Measurements from ENCODE around the gene TPSD1.
"Not testable (repeated sequence)": the region's sequence is repeated elsewhere in the genome, so short reads cannot be mapped to it uniquely, and the experiment has no call there.

TPSD1 gene

GRCh38 chr16:1291576-1291974 is 35.7 kb downstream of the TPSD1 start:
- TF ChIP-seq CTCF (IDR thresholded peaks at IDR 0.05) (no peak), ZFX (IDR thresholded peaks at IDR 0.05; ENCODE audit: borderline replicate concordance) (no peak)
- no peak overlapping the region for H3K27ac ChIP-seq

GRCh38 chr16:1292208-1292607 is 36.3 kb downstream of the TPSD1 start:
- H3K27ac ChIP-seq, result not testable (repeated sequence)

- not testable (repeated sequence) for H3K27ac ChIP-seq
Observed at GRCh38 chr16:1292808-1293207, 36.9 kb downstream of the TPSD1 start.

GRCh38 chr16:1293921-1294656 is 38.2 kb downstream of the TPSD1 start:
- TF ChIP-seq CTCF (IDR thresholded peaks at IDR 0.05) (no peak), ZFX (IDR thresholded peaks at IDR 0.05; ENCODE audit: borderline replicate concordance) (no peak)
- no peak overlapping the region for H3K27ac ChIP-seq

- no peak for TF ChIP-seq ZFX (IDR thresholded peaks at IDR 0.05; ENCODE audit: borderline replicate concordance)
- TF ChIP-seq CTCF (IDR thresholded peaks at IDR 0.05), result no peak
- H3K27ac ChIP-seq, result no peak overlapping the region
Observed at GRCh38 chr16:1295465-1295864, 39.6 kb downstream of the TPSD1 start.

- peak overlapping the region; percentile 64 for H3K27ac ChIP-seq
Observed at GRCh38 chr16:1296688-1297017, 40.8 kb downstream of the TPSD1 start.

GRCh38 chr16:1297018-1297696 is 41.3 kb downstream of the TPSD1 start:
- TF ChIP-seq CTCF (IDR thresholded peaks at IDR 0.05) (no peak), ZFX (IDR thresholded peaks at IDR 0.05; ENCODE audit: borderline replicate concordance) (no peak)
- peak overlapping the region; percentile 64 for H3K27ac ChIP-seq

GRCh38 chr16:1298406-1298805 is 42.5 kb downstream of the TPSD1 start:
- no peak overlapping the region for H3K27ac ChIP-seq

More at GRCh38 chr16:1298406-1298805, 42.5 kb downstream of the TPSD1 start:
- no peak for TF ChIP-seq ZFX (IDR thresholded peaks at IDR 0.05; ENCODE audit: borderline replicate concordance)
- TF ChIP-seq CTCF (IDR thresholded peaks at IDR 0.05), result no peak

Data from 22Rv1 (cell line).